Prostate gland (tissue), 2 donors: ENCODE measurements around the gene PHACTR2.

ENCODE experiments used
- CTCF ChIP-seq, 4 experiments: fragments of 200-600 bp in 2 of 4; fragments of 450-650 bp in 2 of 4; sonication (generic) in 2 of 4; IDR thresholded peaks; 1 replicate in 3 of 4; 2 replicates in 1 of 4; pipeline ENCODE4 v1.5.1; 2016 to 2019; ENCODE audit warnings: antibody characterized with exemption in 4 of 4, mild to moderate bottlenecking in 2 of 4, moderate library complexity in 2 of 4
- POLR2A ChIP-seq: fragments of 450-650 bp; IDR thresholded peaks from one replicate; pipeline ENCODE4 v1.6.1; 2016; ENCODE audit warnings: antibody characterized with exemption, mild to moderate bottlenecking
- POLR2AphosphoS5 ChIP-seq: sonication (generic); formaldehyde crosslinking; IDR thresholded peaks from one replicate; pipeline ENCODE4 v1.6.1; 2017; ENCODE audit warnings: antibody characterized with exemption

GRCh38 chr6:143677577-143677890 is 231 bp upstream of the PHACTR2 start:
- TF ChIP-seq CTCF (IDR thresholded peaks at IDR 0.05), result no peak
- no peak for TF ChIP-seq POLR2AphosphoS5
- no peak for TF ChIP-seq POLR2A
